Kidney epithelial cell (primary cell): ENCODE data around the gene SLC39A1. TPM values are rescaled to one million over a fixed set of nuclear protein-coding genes. Genes with fewer than 3 reads are reported as not detected.

Experiments
- DNase-seq: peaks from one replicate; pipeline ENCODE4 v3.0.0-alpha.2; 2010; ENCODE audit warnings: low read depth
- H3K27me3 ChIP-seq: 2 replicates; pipeline ENCODE4 v1.6.0; 2011; ENCODE audit warnings: low read length; ENCODE audit not compliant: control insufficient read depth, insufficient read depth
- H3K36me3 ChIP-seq: 2 replicates; pipeline ENCODE4 v1.5.1; 2011; ENCODE audit warnings: low read length; ENCODE audit not compliant: control insufficient read depth, insufficient read depth
- H3K4me3 ChIP-seq: 2 replicates; pipeline ENCODE4 v1.5.1; 2011; ENCODE audit warnings: low read depth, mild to moderate bottlenecking, control low read depth, low read length
- total RNA-seq: library from RNA; depleted of rRNA; stranded (reverse); fragments of >200 nt; gene quantifications from 2 replicates; pipeline ENCODE4 v1.2.3, GENCODE V29; 2015
- TF ChIP-seq, protein P1 (sequence below): IDR thresholded peaks from 2 replicates; pipeline ENCODE4 v1.5.1; 2011; ENCODE audit warnings: mild to moderate bottlenecking, moderate library complexity, low read length, control low read depth, inconsistent platforms; ENCODE audit not compliant: insufficient read depth, poor library complexity, severe bottlenecking

Gene SLC39A1
- total RNA-seq, 1 donor from 2014 or later = 219 TPM

DNA sequence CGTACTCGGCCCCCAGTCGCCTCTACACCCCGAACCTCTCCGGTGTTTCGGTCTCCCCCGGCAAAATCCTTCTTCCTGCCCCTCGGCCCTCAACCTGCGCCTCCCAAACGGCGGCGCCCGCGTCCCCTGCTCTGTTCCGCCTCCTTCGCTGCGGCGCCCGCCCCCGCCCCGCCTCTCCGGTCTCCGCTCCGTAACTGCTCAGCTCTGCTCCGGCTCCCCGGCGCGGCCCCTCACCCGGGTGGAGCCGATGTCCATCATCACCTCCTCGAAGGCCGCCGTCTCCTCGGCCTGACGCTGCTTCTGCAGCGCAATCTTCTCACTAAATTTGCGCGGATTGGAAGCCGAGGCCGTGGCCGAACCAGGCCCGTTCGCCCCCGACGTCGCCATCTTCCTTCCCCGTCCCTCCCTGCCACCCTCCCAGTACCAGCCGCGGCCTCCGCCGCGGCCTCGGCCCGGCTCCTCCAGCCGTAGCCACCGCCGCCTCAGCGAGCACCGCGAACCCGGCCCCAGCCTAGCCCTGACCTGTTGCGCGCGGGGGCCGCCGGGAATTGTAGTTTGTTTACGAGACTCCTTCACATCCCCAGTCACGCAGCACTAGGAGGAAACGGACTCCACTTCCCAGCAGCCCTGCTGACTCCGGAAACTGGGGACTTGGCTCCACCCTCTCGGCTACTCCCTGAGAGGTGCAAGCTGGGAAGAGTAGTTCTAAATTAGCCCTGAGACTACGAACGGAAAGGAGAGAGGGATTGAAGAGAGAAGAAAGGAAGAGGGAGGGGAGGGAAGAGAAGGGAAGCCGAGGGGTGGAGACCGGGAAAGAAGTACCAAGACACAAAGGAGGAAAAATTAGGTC lies 5.0 kb downstream of the SLC39A1 start, which contains the start of gene CRTC2:
Gene CRTC2 (minus strand): TSS at position 502 of the 850 bp plus-strand sequence. CDS start 115 bp downstream, at position 387.
- peak; percentile 96 for DNase-seq
- Histone ChIP-seq H3K27me3 (no peaks in the 10 kb centered on the region), H3K4me3 (peak within 1 kb of the TSS; percentile 90), H3K36me3 (no peaks in the 10 kb centered on the region)
- TF ChIP-seq, protein P1, sequence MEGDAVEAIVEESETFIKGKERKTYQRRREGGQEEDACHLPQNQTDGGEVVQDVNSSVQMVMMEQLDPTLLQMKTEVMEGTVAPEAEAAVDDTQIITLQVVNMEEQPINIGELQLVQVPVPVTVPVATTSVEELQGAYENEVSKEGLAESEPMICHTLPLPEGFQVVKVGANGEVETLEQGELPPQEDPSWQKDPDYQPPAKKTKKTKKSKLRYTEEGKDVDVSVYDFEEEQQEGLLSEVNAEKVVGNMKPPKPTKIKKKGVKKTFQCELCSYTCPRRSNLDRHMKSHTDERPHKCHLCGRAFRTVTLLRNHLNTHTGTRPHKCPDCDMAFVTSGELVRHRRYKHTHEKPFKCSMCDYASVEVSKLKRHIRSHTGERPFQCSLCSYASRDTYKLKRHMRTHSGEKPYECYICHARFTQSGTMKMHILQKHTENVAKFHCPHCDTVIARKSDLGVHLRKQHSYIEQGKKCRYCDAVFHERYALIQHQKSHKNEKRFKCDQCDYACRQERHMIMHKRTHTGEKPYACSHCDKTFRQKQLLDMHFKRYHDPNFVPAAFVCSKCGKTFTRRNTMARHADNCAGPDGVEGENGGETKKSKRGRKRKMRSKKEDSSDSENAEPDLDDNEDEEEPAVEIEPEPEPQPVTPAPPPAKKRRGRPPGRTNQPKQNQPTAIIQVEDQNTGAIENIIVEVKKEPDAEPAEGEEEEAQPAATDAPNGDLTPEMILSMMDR = no peak

DNA sequence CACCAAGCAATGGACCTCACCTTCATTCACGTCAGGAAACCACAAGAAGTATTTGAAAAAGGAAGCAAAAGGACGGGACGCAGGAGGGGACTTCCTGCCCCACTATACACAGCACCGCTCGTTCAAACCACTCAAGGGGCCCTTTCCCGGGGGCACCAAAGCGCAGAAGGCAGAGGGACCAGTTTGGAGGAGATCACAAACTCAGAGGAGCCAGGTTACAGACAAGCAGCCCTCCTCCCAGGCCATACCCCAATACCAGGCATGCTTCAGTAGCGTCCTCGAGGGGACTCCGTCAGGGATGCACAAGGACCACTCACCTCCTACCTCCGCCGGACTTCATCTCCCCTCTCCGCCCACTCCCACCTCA lies 5.6 kb downstream of the SLC39A1 start:
- TF ChIP-seq, protein P1 = no peak
- H3K4me3 ChIP-seq = peak overlapping the region; percentile 90
- no peaks in the 10 kb centered on the region for H3K36me3 ChIP-seq
- no peak for DNase-seq
- no peaks in the 10 kb centered on the region for H3K27me3 ChIP-seq

DNA sequence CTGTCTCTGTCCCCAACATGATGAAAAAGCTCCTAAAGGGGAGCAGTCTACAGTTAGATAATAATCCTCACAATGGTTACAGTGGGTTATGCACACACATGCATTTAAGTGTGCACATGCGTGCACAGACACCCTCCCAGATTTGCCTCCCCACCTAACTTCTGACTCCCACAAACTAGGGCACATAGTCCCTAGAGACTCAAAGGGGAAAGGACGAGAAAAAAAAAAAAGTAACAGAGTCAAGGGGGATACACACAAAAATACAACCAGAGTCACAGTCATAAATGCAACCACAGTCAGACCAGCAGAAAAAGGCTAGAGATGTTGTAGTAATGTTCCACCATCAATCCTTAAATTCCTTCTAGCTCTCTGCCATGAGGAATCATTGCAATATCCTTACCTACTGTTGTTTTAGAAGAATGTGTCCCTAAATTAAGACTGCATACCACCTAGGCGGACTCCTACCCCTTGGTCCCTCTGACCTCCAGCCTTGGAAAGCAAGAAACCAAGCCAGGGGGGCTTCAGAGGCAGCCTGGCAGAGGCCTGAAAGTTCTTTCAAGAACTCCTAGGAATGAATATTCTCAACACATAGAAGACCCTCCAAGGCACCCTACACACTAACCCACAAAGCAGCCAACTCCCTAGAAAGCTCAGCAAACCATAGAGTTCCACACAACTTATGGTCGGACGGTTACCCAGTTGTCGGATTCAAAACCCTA lies 6.2 kb downstream of the SLC39A1 start:
- no peak for DNase-seq
- Histone ChIP-seq H3K27me3 (no peaks in the 10 kb centered on the region), H3K4me3 (peak overlapping the region; percentile 90), H3K36me3 (peaks cover 2% of the 10 kb centered on the region)
- TF ChIP-seq, protein P1 = no peak

DNA sequence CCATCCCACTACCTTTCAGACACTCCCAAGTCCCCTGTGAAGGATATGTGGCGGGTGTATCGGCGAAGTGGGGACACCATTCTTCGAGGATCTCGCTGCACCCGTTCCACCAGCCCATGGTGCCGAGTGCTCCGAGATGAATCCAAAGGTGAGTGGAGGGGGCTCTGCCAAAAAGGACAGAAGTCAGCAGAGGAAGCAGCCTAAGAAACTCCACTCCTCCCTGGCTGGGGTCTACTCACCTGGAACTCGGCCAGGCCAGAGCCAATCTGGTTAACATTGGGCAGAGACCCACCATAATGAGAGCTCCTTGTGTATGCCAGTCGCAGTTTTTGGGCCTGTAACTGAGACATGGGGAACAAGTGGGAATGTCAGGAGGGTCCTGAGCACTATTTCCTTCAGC lies 8.5 kb downstream of the SLC39A1 start:
- DNase-seq = no peak
- H3K36me3 ChIP-seq = peaks cover 2% of the 10 kb centered on the region
- H3K4me3 ChIP-seq = no peak overlapping the region
- no peaks in the 10 kb centered on the region for H3K27me3 ChIP-seq
- TF ChIP-seq, protein P1 = no peak

DNA sequence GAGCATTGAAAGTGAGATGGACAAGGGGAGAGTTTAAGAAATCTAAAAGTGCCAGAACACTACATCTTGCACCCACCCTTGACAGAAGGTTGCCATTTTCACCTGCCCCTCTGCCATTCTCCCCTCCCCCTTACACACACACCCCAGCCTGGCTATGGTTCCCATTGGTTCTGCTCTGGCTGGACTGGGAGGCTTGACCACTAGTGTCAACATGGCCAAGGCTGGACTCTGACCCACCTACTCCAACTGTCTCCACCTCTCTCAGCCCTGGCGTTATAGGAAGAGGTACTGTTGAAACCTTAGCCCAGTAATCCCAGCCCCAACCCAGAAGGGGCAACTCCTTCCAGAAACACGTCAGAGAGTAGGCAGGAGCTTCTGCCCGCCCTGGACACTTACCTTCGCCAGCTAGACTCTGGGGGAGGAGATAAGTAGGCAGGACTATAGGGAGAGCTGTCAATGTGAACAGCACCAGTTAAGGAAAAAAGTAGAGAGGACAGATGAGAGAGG lies 9.4 kb downstream of the SLC39A1 start:
- Histone ChIP-seq H3K4me3 (no peak overlapping the region), H3K36me3 (peaks cover 2% of the 10 kb centered on the region), H3K27me3 (no peaks in the 10 kb centered on the region)
- TF ChIP-seq, protein P1 = no peak
- DNase-seq = no peak
